MV-4-11 (cell line): Measurements from ENCODE around the gene PROSER2.

Experiments used
- DNase-seq: peaks from one replicate; lab custom pipeline; 2025; lab: John Stamatoyannopoulos, UW

Gene PROSER2

GRCh38 chr10:11804336-11804735, 18.8 kb upstream of the PROSER2 start:
- no peak for DNase-seq

DNA sequence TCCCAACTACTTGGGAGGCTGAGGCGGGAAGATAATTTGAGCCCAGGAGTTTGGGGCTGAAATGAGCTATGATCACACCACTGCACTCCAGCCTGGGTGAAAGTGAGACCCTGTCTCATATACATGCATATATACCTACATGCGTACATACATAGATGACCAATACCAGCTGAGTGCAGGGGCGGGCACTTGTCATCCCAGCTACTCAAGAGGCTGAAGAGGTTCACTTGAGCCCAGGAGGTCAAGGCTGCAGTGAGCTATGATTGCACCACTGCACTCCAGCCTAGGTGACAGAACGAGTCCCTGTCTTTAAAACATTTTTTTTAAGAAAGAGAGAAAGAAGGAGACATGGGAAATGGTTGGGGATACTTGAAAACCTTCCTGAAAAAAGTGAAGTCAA, 17.4 kb upstream of the PROSER2 start:
- DNase-seq = no peak

- no peak for DNase-seq
Observed at GRCh38 chr10:11806706-11807105, 16.4 kb upstream of the PROSER2 start.

DNA sequence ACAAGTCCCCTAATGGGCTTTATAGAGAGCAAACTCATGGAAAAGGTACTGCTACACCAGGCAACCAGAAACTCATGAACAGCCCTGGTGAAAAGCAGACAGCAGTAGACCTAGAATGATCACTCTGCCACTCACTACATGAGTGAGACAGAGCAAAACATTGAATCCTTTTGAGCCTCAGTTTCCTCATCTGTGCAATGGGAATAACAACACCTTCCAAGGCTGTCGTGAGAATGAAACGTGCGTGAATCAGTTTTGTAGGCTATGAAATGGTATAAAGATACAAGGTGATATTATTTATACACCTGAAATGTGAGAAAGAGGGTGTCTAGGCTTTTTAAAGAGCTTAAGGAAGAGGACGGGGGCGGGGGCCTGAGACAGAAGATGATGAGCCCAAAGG, 14.3 kb upstream of the PROSER2 start:
- DNase-seq = no peak

- no peak for DNase-seq
Observed at GRCh38 chr10:11810313-11810766, 12.8 kb upstream of the PROSER2 start.

- DNase-seq = no peak
Observed at GRCh38 chr10:11810973-11811372, 12.2 kb upstream of the PROSER2 start.

DNA sequence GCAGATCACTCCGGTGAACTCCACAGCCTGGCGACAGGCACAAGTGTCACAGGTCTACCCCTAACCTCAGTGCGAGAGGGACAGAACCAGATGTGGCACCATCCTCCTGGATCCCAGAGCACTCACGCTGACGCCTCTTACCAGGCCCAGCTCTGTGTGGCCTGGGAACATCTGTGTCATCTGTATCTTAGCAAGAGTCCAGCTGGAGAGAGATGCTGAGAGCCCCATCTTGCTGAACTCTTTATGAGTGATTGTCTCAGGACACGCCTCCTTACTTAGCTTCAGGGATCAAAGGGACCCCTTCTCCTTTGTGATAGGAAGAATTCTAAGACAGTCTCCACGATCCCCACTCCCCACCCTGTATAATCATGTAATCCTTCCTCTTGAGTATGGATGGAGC, 10.0 kb upstream of the PROSER2 start:
- DNase-seq = no peak

DNA sequence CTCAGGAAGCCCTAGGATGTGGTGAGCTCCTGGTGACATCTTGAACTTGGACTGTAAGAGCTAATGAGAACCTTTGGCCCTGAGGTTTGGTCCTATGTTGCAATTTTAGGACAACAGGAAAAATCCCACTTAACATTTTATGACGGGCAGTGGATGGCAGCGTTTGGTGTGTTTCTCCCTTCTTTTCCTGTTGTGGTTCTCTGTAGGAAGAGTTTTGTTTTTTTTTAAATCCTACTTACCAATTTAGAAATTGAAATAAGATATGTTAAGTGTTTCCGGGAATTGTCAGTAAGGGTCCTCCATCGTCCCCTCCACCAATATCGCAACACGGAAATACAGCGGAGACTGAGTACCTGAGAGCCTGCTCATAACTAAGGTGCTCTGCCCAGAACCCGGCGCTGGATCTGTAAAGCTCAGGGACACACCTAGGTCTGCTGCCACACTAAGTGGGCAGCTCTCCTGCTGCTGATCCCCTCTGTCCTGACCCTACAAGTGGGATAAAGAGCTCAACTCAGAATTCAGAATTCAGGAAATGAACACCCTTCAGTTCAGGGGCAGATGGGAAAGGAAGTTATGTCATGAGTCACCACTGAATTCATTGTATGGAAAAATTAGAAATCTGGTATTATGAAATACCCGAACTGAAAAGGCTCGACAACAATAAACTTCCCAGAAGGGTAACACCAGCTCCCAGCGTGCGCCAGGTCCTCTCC, 9.1 kb upstream of the PROSER2 start:
- peak; percentile 78 for DNase-seq

DNA sequence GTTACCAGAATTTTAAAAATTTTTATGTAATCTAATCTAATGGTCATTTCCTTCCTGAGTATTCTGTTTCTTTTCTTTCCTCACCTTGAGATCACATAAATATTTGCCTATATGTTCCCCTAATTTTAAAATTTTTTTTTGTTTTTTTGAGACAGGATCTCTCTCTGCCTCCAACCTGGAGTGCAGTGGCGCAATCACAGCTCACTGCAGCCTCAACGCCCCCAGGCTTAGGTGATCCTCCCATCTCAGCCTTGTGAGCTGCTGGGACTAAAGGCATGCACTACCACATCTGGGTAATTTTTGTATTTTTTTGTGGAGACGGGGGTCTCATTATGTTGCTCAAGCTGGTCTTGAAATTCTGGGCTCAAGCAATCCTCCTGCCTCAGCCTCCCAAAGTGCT, 4.1 kb upstream of the PROSER2 start:
- DNase-seq = no peak

DNA sequence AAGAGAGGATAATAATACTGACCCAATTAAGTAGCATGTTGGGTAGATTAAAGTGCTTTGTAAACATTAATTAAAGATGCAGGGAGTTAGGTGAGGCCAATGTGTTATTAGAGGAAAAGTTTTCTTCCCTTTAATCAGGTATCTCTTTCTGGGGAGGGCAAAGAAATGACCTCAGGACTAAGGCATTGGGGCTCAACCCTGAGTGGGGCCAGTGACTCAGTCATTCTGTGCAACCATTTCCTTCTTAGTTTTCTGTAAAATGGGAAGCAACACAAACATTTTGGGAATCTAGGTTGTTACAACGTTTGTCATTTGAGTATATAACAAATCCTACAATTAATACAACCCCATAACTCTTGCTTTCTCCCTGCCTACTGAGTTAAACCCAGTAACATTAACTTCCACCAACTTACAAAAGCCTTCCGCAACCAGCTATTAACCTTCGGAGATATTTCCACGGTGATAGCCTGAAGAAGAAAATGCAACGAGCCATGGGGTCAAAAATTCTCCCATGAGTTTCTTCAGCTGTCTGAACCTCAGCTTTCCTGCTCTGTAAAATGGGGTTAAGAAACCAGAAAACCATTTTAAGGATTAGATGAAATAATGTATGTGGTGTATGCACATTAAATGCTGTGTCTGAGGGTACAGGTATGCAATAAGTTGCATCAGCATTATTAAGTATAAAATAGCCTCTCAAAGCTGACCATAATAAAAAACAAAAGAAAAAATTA, 965 bp upstream of the PROSER2 start:
- no peak for DNase-seq

DNA sequence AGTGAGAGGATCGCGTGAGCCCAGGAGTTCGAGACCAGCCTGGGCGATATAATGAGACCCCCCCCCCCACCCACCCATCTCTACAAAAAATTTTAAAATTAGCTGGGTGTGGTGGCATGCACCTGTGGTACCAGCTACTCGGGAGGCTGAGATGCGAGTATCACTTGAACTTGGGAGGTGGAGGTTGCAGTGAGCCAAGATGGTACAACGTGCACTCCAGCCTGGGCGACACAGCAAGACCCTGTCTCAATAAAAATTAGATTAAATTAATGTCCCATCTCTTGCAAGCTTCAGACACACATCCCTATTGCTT, 391 bp upstream of the PROSER2 start:
- DNase-seq = no peak

- DNase-seq = no peak
Observed at GRCh38 chr10:11823989-11824346, 812 bp downstream of the PROSER2 start.

DNA sequence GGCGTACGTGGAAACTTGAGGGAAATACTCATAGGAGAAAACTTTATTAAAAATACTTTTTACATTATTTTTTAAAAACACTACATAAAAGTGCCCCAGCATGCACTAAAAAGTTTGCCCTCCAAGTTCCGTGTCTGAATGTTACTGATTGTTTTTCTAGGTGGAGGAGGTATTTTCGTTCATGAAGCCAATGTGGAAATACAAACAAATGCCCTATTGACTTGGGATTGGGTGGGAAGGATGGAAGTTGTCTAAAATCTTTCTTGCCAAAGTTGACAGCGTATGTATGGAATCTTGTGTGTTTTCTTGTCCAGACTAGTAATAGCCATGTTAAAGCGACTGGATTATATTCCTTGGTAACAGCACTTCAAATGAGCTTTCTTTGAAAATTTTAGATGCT, 1.2 kb downstream of the PROSER2 start:
- DNase-seq = no peak

DNA sequence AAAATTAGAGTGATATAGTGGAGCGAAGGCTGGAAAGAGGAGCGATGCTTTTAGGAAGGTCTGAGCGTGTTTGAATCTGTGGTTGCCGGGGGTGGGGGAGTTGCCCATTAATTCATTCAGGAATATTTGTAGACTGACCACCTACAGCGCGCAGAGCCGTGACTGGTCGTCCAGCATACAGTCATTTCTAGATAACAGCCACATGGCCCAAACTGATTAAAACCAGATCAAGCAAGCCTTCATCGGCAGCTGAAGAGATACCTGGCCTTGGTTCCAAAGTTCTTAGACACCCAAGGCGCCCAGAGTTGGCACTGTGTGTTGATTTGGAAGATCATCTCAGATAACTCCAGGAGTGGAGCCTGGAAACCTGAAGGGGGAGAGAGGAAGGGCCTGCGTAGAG, 1.7 kb downstream of the PROSER2 start:
- no peak for DNase-seq

GRCh38 chr10:11825796-11826414, 2.7 kb downstream of the PROSER2 start:
- no peak for DNase-seq

DNA sequence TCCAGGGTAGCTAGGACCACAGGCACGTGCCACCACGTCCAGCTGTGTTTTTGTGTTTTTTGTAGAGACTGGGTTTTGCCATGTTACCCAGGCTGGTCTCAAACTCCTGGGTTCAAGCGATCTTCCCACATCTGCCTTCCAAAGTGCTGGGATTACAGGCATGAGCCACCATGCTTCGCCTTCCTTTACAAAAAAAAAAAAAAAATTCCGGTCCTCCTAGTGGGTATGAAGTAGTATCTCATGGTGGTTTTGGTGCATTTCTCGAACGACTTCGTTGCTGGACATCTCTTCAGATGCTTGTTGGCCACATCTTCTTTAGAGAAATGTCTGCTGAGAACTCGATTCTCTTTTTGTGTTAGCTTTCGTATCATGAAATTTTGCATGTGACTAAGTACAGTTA, 3.9 kb downstream of the PROSER2 start:
- no peak for DNase-seq

GRCh38 chr10:11827414-11827813, 4.3 kb downstream of the PROSER2 start:
- no peak for DNase-seq

- no peak for DNase-seq
Observed at GRCh38 chr10:11828682-11829284, 5.6 kb downstream of the PROSER2 start.

- DNase-seq = no peak
Observed at GRCh38 chr10:11830836-11831519, 7.8 kb downstream of the PROSER2 start.

DNA sequence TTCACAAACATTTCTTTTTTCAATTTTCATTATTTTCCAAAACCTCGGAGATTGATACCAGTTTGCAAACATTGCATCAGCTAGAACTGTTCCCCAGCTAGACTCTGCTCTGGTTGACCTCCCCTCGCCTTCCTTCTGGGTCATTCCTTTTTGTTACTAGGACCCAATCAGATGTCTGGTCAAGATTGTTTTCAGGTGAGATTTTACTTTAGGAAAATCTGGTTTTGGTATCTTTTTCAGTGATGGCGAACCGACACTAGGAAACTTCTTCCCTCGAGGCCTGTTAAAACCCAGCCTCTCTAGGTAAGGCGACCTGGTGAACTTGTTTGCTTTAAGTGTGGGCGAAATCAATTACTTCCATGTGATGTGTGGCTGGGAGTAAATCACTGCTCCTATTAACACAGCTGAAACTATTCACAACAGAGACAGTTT, 8.4 kb downstream of the PROSER2 start:
- no peak for DNase-seq

DNA sequence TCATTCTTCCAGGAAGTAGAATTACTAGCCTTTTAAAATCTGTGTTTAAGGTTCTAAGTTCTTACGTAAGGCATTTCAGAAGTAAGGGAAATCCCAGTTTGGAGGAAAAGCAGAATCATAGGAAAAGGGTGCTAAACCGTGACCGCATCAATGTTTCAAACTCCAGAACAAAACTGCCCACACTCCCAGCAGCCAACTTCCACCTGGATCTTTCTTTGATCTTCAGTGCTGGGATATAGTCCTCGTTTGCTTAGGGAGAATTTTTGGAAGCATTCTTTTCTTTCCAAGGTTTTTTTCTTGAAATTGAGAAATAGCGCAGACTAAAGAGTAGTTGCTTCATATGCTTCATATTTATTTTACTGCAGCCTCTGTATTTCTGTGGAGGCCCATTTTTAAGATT, 8.9 kb downstream of the PROSER2 start:
- no peak for DNase-seq

- no peak for DNase-seq
Observed at GRCh38 chr10:11835061-11835460, 11.9 kb downstream of the PROSER2 start.
